ENCODE measurements around the gene NOL8.

- TF ChIP-seq EZH2 (IDR thresholded peaks at IDR 0.05), result no peak
- no peak for TF ChIP-seq POLR2AphosphoS5 (IDR thresholded peaks at IDR 0.05; ENCODE audit: borderline replicate concordance, low read depth, low read length)
Observed at GRCh38 chr9:92299116-92299515, 26.0 kb downstream of the NOL8 start.
